ENCODE results near the gene MSANTD3.

MSANTD3 gene

DNA sequence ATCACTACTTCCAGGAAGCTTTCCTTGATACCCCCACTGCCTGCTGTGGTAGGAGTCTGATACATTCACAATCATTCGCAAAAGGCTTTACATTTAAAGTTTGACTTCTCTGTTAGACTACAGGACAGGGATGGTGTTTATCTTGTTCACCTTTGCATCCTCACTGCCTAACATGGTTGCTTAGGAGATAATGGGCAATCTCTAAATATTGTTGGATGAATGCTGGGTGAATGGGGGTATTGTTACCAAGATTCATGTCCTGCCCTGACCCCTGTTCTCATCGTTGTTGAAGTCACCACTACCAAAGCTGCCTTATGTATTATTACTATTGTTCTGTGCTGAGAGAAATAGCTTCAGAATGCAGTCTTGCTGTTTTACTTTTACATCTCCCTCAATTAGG, 38.3 kb downstream of the MSANTD3 start:
- in situ Hi-C loops (cut with MboI; ENCODE audit: low sequenced_read_pairs), result no loop called here

DNA sequence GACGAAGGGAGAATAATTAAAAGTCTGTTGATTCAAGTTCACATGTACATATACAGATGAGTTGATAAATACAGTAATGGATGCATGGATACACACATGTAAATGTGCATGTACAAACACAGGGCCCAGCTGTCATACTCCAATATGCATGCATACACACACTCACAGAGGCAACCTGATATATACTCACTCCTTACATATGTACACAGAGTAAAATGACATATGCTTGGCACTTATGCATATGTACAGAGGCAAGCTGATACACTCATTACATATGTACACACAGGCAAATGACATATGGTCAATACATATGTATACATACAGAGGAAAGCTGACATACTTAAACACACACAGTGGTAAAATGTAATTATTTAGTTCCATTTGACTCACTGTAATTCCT, 38.8 kb downstream of the MSANTD3 start:
- in situ Hi-C loops (cut with MboI; ENCODE audit: low sequenced_read_pairs), result no loop called here

DNA sequence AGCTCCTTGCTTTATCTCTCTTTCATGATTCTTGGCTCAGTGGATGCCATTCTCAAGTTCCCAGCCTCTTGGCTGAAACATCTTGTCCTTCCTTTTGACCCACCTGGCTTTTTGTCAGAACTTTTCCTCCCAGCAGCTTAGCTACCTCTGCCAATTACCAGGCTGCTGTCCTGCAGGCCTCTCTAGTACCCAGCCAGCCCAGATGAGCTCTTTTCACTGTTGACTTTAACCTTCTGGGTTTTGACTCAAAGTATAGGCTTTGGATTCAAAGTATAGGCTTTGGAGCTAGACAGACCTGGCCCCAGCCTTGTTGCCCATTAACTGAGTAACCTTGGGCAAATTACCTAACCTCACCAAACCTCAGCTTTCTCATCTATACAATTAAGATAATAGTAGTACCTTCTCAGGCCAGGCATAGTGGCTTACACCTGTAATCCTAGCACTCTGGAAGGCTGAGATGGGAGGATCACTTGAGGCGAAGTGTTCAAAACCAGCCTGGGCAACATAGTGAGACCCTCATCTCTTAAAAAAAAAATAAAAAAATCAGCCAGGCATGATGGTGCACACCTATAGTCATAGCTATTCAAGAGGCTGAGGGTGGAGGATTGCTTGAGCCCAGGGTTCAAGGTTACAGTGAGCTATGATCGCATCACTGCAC, 39.4 kb downstream of the MSANTD3 start:
- in situ Hi-C loops (cut with MboI; ENCODE audit: low sequenced_read_pairs), result no loop called here

DNA sequence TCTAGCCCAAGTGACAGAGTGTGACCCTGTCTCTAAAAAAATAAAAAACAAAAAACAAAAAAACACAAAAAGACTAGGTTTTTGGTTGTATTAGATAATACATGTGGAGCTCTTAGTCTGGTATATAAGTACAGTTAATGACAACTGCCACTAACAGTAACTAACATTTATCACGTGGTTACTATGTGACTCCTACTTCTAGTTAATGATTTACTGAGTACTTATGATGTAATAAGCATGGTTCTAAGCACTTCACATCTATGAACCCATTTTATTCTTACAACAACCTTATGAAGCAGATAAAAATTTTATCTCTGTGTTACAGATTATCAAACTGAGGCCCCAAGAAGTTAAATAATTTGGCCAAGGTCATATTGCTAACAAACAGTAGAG, 39.9 kb downstream of the MSANTD3 start:
- in situ Hi-C loops (cut with MboI; ENCODE audit: low sequenced_read_pairs), result no loop called here

DNA sequence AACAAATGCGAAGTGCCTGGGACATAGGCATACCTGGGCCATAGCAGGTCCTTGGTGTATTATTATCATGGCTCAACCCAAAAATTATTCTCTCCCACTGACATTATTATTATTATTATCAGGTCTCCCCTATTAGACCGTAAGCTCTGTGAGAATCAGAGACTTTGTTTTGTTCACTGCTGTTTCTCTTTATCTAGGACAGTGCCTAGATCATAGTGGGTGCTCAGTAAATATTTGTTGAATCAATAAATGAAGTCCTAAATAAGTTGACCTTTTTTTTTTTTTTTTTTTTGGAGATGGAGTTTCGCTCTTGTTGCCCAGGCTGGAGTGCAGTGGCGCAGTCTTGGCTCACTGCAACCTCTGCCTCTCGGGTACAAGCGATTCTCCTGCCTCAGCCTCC, 41.1 kb downstream of the MSANTD3 start:
- in situ Hi-C loops (cut with MboI; ENCODE audit: low sequenced_read_pairs), result no loop called here

DNA sequence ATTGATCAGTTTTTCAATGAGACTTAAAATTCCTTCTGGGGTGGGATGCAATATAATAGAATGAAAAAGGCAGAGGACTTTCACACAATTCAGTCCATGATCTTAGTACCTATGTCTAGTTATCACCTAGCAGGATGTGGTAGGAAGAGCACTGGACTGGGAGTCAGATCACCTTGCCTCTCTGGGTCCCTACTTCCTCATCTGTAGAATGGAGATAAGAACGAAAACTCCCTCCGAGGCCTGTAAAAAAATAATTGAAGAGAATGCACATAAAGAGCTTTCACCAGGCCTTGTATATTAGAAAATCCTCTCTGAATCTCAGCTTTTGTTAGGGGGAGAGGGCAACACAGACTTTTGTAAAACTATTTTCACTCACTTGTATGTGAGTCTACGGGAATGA, 45.3 kb downstream of the MSANTD3 start:
- in situ Hi-C loops (cut with MboI; ENCODE audit: low sequenced_read_pairs), result no loop called here

DNA sequence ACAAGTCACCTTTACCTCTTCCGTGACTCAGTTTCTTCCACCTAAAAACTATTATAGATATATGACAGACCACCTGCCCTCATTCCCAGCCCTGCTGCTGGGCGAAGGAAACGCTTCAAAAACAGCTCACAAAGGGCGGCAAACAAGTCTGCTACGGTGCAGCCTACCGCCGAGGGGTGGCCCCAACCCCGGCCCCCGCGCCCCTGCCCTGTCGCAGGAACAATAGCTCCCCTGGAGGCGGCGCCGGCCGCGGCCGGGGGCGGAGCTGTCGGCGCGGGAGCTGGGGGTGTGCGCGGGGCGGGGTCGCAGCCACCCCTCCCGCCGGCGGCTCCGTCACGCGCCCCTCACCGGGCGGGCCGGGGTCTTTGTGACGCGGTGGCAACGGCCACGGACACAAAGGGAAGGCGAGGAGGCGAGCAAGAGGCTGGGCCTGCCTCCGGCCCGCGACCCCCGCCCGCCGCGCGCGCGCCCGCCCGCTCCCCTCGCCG, 45.9 kb downstream of the MSANTD3 start, which contains the start of gene TMEFF1:
TMEFF1 (plus strand) TSS at position 362 of the 488 bp plus-strand sequence. CDS start 396 bp downstream, outside the sequence.
- in situ Hi-C loops (cut with MboI; ENCODE audit: low sequenced_read_pairs), result no loop called here

DNA sequence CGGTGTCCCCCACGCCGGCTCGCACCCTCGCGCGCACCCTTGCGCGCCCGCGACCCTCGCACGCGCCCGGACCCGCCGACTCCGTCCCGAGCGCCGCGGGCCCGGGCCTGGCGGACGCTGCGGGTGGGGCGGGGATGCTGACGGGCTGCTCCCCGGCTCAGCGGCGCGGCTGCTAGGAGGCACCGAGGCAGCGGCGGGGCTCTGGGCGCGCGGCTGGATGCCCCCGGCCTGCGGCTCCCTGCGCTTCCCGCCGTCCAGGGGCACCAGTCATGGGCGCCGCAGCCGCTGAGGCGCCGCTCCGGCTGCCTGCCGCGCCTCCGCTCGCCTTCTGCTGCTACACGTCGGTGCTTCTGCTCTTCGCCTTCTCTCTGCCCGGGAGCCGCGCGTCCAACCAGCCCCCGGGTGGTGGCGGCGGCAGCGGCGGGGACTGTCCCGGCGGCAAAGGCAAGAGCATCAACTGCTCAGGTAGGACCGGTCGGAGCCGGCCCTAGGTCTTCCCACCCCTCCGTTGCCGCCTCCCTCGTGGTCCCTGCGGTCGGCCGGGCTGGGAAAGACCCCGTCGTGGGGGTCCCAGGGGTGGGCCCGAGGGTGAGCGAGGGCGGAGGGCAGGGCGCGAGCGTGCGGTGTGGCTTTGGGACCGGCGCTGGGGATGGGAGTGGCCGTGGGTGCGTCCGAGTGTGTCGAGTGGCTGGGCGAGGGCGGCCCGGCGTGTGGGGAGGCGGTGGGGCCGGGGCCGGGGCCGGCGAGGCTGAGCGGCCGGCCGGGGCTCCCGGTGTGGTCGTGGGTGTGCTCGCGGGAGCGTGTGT, 46.5 kb downstream of the MSANTD3 start:
- in situ Hi-C loops (cut with MboI; ENCODE audit: low sequenced_read_pairs), result no loop called here

DNA sequence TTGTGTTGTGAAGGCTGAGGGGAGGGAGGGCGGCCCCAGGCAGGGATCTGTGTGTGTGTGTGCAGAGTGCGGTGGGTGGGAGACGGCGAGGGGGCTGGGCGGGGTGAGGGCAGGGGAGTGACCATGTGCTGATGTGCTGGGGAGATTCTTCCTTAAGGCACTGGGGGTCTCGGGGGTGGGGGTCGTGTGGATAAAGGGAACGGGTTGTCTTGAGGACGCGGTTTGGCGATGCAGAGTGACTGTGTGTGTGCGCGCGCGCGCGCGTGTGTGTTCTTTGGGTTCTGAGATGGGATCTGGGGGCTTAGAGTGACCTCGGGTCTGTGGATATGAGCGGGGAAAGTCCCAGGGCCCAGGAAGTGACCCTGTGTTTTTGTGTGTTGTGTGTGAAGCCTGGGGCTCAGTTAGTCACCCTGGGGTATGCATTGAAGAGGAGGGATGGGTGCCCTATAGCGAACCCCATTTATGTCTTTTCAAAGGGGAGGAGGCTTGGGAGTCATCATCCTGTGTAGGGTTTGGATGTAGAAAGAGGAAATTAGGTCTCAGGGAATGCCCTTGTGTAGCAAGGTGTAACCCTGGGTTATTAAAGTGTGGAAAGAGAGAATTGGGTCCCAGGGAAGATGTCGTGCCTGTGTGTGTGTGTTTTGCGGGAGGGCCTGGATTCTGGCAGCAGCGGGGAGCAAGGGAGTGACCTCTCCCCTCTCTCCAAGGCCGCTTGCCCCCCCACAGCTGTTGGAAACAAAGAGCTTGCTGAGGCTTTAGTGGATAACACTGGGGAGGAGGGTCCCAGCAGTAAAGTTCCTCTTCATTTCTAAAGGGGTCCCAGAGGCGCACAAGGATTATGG, 47.4 kb downstream of the MSANTD3 start:
- in situ Hi-C loops (cut with MboI; ENCODE audit: low sequenced_read_pairs), result no loop called here

DNA sequence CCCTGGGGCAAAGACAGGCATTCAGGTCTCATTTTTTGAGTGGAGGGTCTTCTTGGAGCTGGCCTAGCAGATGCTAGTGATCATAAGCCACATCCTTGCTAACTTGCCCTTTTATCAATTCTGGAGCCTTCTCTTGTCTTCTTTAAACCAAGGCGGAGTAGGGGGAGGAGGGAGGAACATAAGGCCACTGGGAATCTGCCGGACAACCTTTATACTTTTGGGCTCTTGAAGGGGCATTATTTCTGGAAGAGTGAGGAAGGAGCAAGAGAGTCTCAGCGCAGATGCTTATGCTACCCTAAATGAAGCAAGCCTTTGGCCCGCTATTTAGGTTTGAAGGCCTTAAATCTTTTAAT, 48.0 kb downstream of the MSANTD3 start:
- in situ Hi-C loops (cut with MboI; ENCODE audit: low sequenced_read_pairs), result no loop called here

DNA sequence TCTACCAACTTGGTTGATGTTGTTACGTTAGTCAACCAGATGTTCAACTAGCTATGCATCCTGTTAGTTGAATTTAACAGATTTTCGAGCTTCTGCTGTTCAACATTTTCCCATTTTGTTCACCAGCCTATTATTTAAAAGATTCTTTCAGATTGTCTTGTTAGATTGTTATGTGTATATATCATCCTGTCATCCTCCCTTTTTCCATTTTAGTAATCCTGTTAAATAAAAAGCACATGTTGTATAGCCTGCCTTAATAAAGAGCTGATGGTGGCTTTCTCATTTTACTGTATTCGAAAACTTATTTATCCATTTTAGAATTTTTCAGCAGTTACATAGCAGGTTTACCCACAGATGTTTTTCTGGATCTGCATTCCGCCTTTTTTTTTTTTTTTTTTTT, 50.3 kb downstream of the MSANTD3 start:
- in situ Hi-C loops (cut with MboI; ENCODE audit: low sequenced_read_pairs), result no loop called here

DNA sequence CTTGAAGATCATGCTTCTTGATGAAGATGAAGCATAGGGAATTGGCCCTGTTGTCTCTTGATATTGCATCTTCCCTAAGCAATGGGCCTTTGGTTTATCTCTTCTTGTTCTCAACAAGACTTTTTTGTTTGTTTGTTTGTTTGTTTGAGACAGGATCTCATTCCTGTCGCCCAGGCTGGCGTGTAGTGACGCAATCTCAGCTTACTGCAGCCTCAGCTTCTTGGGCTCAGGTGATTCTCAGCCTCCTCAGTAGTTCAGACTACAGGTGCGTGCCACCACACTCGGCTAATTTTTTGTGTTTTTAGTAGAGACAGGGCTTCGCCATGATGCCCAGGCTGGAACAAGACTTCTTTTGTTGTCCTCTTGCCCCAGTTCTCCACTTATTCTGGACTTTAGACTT, 51.2 kb downstream of the MSANTD3 start:
- in situ Hi-C loops (cut with MboI; ENCODE audit: low sequenced_read_pairs), result no loop called here

DNA sequence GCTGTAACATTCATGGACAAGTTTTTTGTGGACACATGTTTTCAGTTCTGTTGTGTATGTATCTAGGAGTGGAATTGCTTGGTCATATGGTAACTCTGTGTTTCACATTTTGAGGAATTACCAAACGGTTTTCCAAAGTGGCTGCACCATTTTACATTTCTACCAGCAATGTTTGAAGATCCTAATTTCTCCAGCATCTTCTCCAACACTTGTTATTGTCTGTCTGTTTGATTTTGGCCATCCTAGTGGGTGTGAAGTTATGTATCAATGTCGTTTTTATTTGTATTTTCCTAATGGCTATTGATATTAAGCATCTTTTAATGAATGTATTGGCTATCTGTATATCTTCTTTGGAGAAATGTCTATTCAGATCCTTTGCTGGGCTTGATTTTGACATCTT, 52.9 kb downstream of the MSANTD3 start:
- in situ Hi-C loops (cut with MboI; ENCODE audit: low sequenced_read_pairs), result no loop called here

DNA sequence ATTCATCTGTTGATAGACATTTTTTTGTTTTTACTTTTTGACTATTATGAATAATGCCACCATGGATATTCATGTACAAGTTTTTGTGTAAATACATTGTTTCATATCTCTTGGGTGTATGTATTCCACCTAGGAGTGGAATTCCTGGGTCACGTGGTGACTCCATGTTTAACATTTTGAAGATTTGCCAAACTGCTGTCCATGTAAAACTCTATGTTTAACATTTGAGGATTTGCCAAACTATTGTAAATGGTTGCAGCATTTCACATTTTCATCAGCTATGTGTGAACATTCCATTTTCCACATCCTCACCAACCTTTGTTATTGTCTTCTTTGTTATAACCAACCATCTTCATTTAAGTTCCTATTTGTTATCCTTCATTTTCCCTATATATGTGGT, 58.3 kb downstream of the MSANTD3 start:
- in situ Hi-C loops (cut with MboI; ENCODE audit: low sequenced_read_pairs), result no loop called here

DNA sequence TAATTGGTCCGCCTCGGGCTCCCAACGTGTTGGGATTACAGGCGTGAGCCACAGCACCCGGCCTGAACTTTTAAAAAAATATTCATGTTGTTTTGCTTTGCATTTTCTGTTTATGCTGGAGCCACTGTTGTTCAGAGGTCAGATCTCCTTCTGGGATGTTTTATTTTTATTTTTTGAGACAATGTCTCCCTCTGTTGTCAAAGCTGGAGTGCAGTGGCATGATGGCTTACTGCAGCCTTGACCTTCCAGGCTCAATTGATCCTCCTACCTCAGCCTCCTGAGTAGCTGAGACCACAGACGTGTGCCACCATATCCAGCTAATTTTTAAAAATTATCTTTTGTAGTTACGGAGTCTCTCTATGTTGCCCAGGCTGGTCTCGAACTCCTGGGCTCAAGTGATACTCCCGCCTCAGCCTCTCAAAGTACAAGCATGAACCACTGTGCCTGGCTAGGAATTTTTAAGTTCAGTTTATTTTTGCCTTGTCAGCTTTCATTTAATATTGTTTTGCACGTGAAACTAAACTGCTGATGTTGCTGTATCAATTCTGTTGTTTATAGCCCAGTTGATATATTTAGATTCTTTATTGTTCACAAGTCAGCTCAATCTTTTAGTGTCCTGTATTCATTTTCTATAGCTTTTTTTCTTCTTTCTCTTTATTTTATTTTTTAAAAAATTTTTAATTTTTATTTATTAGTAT, 59.7 kb downstream of the MSANTD3 start:
- in situ Hi-C loops (cut with MboI; ENCODE audit: low sequenced_read_pairs), result no loop called here

DNA sequence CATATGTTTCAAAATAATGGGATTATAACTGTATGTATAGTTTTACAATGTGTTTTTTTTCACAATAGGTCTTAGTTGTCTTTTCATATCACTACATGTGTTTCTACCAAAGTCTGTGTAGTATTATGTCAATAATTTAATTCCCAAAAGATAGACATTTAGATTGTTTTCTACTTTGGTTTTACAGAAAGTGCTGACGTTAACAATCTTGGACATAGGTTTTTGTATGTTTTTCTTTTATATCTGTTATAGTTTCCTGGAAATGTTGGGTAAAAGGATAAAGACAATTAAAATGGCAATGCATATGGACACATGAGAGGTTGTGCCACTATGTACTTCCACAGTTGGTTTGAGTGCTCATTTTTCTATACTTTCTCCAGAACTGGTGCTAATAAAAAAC, 61.2 kb downstream of the MSANTD3 start:
- in situ Hi-C loops (cut with MboI; ENCODE audit: low sequenced_read_pairs), result no loop called here

DNA sequence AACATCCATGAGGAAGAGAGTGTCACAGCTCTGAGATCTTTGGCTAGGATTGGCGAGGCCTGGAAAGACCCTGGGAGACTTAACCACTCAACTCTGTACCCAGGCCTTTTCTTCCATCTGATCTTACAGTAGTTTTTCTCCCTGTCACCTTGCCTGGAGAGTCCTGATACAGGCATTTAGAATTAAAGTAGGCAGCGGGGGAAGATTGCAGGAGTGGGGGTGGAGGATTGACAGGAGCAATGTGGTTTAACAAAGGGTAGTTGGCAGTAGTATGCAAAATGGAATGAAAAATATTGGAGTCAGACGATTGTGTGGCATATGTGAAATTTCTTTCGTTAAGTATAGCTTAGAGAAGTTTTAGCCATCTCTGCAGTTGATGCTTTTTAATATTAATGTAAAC, 62.9 kb downstream of the MSANTD3 start:
- in situ Hi-C loops (cut with MboI; ENCODE audit: low sequenced_read_pairs), result no loop called here

DNA sequence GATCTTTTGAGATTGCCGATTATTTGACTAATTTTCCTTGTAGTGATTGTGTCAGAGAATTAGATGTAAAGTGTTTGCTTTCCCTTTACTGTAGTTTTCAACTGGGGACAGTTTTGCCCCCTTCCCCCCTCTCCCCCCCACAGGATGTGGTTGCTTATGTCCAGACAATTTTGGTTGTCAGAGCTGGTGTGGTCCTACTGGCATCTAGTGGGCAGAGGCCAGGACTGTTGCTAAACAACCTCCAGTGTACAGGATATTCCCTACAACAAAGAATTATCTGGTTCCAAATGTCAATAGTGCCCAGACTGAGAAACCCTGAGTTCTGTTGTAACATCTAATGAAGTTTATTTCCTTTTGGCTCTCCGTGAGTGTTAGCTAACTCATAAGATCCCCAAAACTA, 66.0 kb downstream of the MSANTD3 start:
- in situ Hi-C loops (cut with MboI; ENCODE audit: low sequenced_read_pairs), result no loop called here

DNA sequence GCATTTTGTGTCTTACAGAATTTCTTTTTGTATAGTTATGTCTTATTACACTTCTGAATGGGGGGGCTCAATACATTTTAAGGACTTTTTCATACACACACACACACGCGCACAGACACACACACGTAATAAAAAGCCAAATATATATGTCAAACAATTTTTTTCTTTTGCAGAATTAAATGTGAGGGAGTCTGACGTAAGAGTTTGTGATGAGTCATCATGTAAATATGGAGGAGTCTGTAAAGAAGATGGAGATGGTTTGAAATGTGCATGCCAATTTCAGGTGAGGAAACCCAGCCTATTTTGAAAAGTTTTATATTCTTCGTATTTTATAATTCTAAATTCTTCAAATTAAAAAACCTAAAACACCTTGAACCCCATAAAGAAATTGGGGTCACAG, 71.6 kb downstream of the MSANTD3 start:
- in situ Hi-C loops (cut with MboI; ENCODE audit: low sequenced_read_pairs), result no loop called here

DNA sequence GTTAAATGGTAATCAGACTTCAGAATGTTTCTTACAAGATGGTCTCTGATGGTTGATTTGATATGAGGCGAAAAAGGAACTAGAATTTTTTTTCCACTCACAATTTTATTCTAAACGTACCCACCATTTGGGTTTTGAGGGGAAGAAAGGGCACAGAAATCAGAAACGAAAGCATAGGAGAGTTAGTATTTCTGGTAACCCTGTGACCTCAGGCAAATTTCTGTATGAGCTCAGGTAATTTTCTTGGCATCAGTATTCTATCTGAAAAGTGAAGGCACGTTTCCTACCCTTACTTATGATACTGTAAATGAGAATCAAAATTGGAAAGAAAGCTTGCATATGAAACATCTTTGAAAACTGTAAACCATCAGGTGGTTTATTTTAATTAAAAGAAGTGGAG, 72.5 kb downstream of the MSANTD3 start:
- in situ Hi-C loops (cut with MboI; ENCODE audit: low sequenced_read_pairs), result no loop called here

DNA sequence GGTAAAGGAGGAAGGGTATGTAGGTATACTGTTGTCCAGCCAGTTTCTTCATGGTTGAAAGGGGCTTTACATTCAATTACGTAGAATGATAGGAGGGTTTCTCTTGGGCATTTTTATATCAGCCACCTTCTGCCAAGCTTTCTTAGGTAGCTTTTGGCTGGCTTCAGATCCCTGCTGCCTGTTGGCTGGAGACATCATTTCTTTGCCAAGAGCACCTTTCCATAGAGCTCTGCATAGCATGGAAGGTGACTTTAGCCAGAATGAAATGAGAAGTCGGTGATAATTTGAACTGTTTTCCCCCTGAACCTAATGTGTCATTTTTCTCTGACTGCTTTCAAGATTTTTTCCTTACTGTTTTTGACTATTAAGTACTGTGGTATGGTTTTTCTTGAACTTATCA, 72.9 kb downstream of the MSANTD3 start:
- in situ Hi-C loops (cut with MboI; ENCODE audit: low sequenced_read_pairs), result no loop called here
